ENCODE measurements around the gene LTBP3. TPM values are rescaled to one million over a fixed set of nuclear protein-coding genes. Genes with fewer than 3 reads are reported as not detected.

LTBP3 gene
- total RNA-seq, 1 experiment from 2014 or later = 10.6 TPM

DNA sequence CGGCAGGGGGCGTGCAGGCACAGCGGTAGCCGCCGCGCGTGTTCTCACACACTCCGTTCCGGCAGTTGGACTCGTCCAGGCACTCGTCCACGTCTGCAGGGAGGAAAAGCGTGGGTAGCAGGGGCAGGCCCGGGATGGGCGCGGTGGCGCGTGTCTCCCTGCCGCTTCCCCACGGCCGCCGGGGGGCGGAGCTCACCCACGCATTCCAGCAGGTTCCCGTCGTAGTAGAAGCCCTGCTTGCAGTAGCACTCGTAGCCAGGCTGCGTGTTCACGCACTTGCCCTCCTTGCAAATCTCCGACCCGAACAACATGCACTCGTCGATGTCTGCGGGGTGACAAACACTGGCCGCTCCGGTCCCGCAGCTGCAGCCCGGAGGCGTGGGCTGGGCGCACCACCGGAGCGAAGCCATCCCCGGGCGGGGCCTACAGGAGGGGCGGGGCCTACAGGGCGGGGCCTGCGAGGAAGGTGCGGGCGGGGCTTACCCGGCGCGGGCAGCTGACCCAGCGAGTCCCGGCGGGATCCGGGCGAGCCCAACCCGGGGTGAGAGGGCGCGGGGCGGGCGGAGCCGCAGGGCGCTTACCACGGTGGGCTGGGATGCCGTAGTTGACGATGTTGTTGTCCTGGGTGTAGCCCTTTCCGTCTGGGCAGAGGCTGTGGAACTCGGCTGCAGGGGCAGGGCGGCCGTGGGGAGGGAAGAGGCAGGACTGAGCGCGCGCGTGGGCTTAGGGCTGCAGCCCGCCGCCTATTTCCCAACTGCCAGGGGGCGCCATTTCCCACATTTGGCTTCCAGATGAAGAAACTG lies 17.7 kb downstream of the LTBP3 start:
- no peak overlapping the region for H4K5ac ChIP-seq (ENCODE audit: insufficient read length, low read depth, low read length)
- Mint-ChIP-seq H3K27ac (no peak overlapping the region), H3K27me3 (ENCODE audit: low read depth) (peaks cover 51% of the 10 kb centered on the region), H3K36me3 (ENCODE audit: insufficient read depth in 1 of 3, low read depth in 3 of 3) (peaks cover 0 to 17% (median 16%) of the 10 kb centered on the region in 3 experiments), H3K4me1 (peaks cover 3 to 10% of the 10 kb centered on the region in 2 experiments; a peak in 3 of 4 replicates), H3K9me3 (peaks cover 0 to 2% of the 10 kb centered on the region in 2 experiments; a peak in 1 of 5 replicates), H3K4me3 (peak overlapping the region; percentile 67 to 81)
- no peak overlapping the region for H2AK5ac ChIP-seq (ENCODE audit: insufficient read length, low read length)
- TF ChIP-seq, protein P1, sequence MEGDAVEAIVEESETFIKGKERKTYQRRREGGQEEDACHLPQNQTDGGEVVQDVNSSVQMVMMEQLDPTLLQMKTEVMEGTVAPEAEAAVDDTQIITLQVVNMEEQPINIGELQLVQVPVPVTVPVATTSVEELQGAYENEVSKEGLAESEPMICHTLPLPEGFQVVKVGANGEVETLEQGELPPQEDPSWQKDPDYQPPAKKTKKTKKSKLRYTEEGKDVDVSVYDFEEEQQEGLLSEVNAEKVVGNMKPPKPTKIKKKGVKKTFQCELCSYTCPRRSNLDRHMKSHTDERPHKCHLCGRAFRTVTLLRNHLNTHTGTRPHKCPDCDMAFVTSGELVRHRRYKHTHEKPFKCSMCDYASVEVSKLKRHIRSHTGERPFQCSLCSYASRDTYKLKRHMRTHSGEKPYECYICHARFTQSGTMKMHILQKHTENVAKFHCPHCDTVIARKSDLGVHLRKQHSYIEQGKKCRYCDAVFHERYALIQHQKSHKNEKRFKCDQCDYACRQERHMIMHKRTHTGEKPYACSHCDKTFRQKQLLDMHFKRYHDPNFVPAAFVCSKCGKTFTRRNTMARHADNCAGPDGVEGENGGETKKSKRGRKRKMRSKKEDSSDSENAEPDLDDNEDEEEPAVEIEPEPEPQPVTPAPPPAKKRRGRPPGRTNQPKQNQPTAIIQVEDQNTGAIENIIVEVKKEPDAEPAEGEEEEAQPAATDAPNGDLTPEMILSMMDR (conservative IDR thresholded peaks at IDR 0.05) = peak; percentile 95
- H3K4me2 ChIP-seq (ENCODE audit: insufficient read depth, insufficient read length, low read length) = peak overlapping the region; percentile 73
- H2BK15ac ChIP-seq (ENCODE audit: low read depth, low read length) = no peak overlapping the region
- H3K18ac ChIP-seq (ENCODE audit: insufficient read length, low read depth, low read length) = peak overlapping the region; percentile 14
- H3K79me1 ChIP-seq (ENCODE audit: insufficient read depth, low read depth, low read length, poor library complexity, severe bottlenecking) = no peaks in the 10 kb centered on the region
- H3K27me3 ChIP-seq (ENCODE audit: insufficient read depth, low read length) = no peaks in the 10 kb centered on the region; the same call in 1 of the 2 replicates
- no peak overlapping the region for H3K14ac ChIP-seq (ENCODE audit: insufficient read depth, low read length)
- no peak overlapping the region for H2BK5ac ChIP-seq (ENCODE audit: insufficient read length, low read length)
- no peak overlapping the region for H2AFZ ChIP-seq (ENCODE audit: low read length)
- no peak overlapping the region for H3K4ac ChIP-seq (ENCODE audit: low read depth, low read length)
- no peaks in the 10 kb centered on the region for H3K79me2 ChIP-seq (ENCODE audit: insufficient read depth, low read length)
- peaks cover 13% of the 10 kb centered on the region for H3K23me2 ChIP-seq (ENCODE audit: insufficient read length, low read depth, low read length, poor library complexity, severe bottlenecking)
- no CpG with 5 or more reads among the region's 78 CpGs for WGBS (ENCODE audit: extremely low coverage, insufficient read length, low lambda C conversion rate)
- no peaks in the 10 kb centered on the region for H3K4me1 ChIP-seq (ENCODE audit: insufficient read depth, low read length)
- H2BK20ac ChIP-seq (ENCODE audit: low read depth, low read length, poor library complexity, severe bottlenecking) = no peak overlapping the region
- peak overlapping the region; percentile 45 for H3K9ac ChIP-seq (ENCODE audit: extremely low read depth, insufficient read length, low read length)
- no peak overlapping the region for H4K8ac ChIP-seq (replicated peaks; ENCODE audit: insufficient read length, low read depth, low read length)
- no peak overlapping the region for H3K23ac ChIP-seq (ENCODE audit: insufficient read length, low read depth, low read length)
- H3T11ph ChIP-seq (ENCODE audit: low read length) = no peak overlapping the region
- no peaks in the 10 kb centered on the region for H3K9me3 ChIP-seq (ENCODE audit: control insufficient read depth, low read depth, low read length)
- no peak overlapping the region for H3K56ac ChIP-seq (ENCODE audit: insufficient read length, low read depth, low read length)
- no peak overlapping the region for H2BK12ac ChIP-seq (ENCODE audit: insufficient read length, low read depth, low read length)
- H4K91ac ChIP-seq (ENCODE audit: insufficient read length, low read depth, low read length) = no peak overlapping the region
- H3K27ac ChIP-seq (ENCODE audit: insufficient read length, low read depth, low read length) = no peak overlapping the region
- H2BK120ac ChIP-seq (ENCODE audit: low read depth, low read length, poor library complexity, severe bottlenecking) = no peak overlapping the region
- DNase-seq = peak; percentile 94
- peaks cover 2% of the 10 kb centered on the region for H4K20me1 ChIP-seq (ENCODE audit: control insufficient read depth, insufficient read depth, insufficient read length)

Measured in H9 (cell line).